Erythroblast (primary cell): ENCODE measurements around the gene PDE3A.

Experiments
- GATA1 ChIP-seq: IDR thresholded peaks from 2 replicates; pipeline ENCODE4 v1.6.1; 2011; ENCODE audit warnings: low read depth, mild to moderate bottlenecking, control low read depth, low read length, moderate library complexity
- POLR2A ChIP-seq: IDR thresholded peaks from 2 replicates; pipeline ENCODE4 v1.6.1; 2011; ENCODE audit warnings: mild to moderate bottlenecking, low read length

DNA sequence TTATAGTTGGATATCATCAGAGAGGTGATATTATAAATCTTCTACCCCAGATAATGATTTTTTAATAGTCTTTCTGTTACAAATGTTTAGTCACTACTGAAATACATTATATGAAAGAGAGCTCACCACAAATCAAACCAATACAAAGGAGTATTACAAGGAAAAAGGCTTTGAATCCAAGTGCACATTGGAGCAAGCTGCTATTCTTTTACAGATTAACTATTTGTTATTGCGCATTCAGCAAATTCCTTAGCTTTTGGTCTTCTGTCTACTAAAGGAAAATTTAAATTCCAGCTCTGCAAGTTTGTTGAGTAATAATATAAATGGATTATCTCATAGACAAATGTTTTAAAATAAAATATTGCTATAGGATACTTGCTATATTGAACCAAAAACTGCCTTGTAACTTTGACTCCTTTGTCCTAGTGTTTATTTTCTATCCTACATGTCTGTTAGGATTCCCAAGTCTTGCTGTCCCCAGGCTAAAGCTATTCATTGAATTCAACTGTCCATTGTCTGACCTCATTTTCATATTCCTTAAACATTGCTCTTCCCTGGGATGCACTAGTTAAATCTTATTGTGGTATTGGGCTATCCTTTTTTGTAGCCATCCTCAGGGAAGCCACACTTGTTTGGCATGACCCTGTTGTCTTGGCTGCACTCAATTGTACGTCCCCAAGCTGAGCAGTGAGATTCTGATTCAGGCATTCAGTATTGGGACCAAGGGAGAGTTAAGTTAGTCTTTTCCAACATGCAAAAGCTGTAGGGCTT lies 41.5 kb downstream of the PDE3A start:
- no peak for TF ChIP-seq POLR2A
- no peak for TF ChIP-seq GATA1
